Gastrocnemius medialis (tissue), 4 donors: ENCODE data around the gene KCNK15. TPM values are rescaled to one million over a fixed set of nuclear protein-coding genes. Genes with fewer than 3 reads are reported as not detected.

Source experiments
- ATAC-seq, 2 donors: fragments of 150-250 bp; one replicate each; pipeline ENCODE4 v1.9.1; 2016
- DNase-seq, 2 donors: peaks; one replicate each; pipeline ENCODE4 v3.0.0-alpha.2; 2019
- H3K27ac ChIP-seq, 4 donors: fragments of 200-600 bp; sonication (generic); 1 replicate in 1 of 4; 2 replicates in 3 of 4; pipeline ENCODE4 v1.5.1; 2016 to 2018; ENCODE audit warnings: mild to moderate bottlenecking in 2 of 4, moderate library complexity in 1 of 4
- H3K27me3 ChIP-seq, 3 donors: fragments of 200-600 bp; sonication (generic) in 2 of 3; 1 replicate in 1 of 3; 2 replicates in 2 of 3; pipeline versions ENCODE4 v1.5.1 to v1.6.0; 2016 to 2019; ENCODE audit warnings: mild to moderate bottlenecking in 1 of 3, moderate library complexity in 1 of 3
- H3K36me3 ChIP-seq, 2 donors: fragments of 200-600 bp; sonication (generic) in 1 of 2; one replicate each; pipeline ENCODE4 v1.5.1; 2017 to 2018
- H3K4me1 ChIP-seq, 2 donors: fragments of 200-600 bp; sonication (generic) in 1 of 2; one replicate each; pipeline ENCODE4 v1.5.1; 2016 to 2017; ENCODE audit warnings: mild to moderate bottlenecking in 2 of 2
- H3K4me3 ChIP-seq, 4 donors: fragments of 200-600 bp; sonication (generic) in 3 of 4; 1 replicate in 1 of 4; 2 replicates in 3 of 4; pipeline ENCODE4 v1.5.1; 2016 to 2019; ENCODE audit warnings: mild to moderate bottlenecking in 2 of 4
- H3K9me3 ChIP-seq, 3 donors: fragments of 200-600 bp; sonication (generic) in 2 of 3; 1 replicate in 1 of 3; 2 replicates in 2 of 3; pipeline ENCODE4 v1.5.1; 2016 to 2019
- POLR2A ChIP-seq, 2 donors: fragments of 450-650 bp; IDR thresholded peaks; one replicate each; pipeline ENCODE4 v1.6.1; 2017; ENCODE audit warnings: antibody characterized with exemption in 2 of 2, mild to moderate bottlenecking in 2 of 2, moderate library complexity in 2 of 2
- in situ Hi-C, 4 donors: fragments of 200-750 bp; cut with MboI; loops; one replicate each; pipeline versions ENCODE4 v1.15.0 to v1.8.0; 2017; ENCODE audit warnings: low sequenced_read_pairs in 4 of 4
- intact Hi-C: fragments of 100-400 bp; cut with DNase I; formaldehyde crosslinking; loops from one replicate; pipeline ENCODE4 v1.15.1; 2023; ENCODE audit warnings: low total_unique reads
- total RNA-seq, 4 donors: library from RNA; depleted of rRNA; stranded (reverse); fragments of >200 nt; gene quantifications; one replicate each; pipeline versions ENCODE4 v1.1.0 to v1.2.3, GENCODE V29; 2016
- TF ChIP-seq, protein P1 (sequence below), 5 experiments: fragments of 450-650 bp in 3 of 5; fragments of 200-600 bp in 2 of 5; sonication (generic) in 2 of 5; IDR thresholded peaks in 4 of 5; conservative IDR thresholded peaks in 1 of 5; 1 replicate in 4 of 5; 2 replicates in 1 of 5; pipeline ENCODE4 v1.5.1; 2016 to 2019; ENCODE audit warnings: antibody characterized with exemption in 5 of 5, mild to moderate bottlenecking in 3 of 5, moderate library complexity in 3 of 5

The KCNK15 gene
- total RNA-seq, 4 donors from 2014 or later: 0.20 TPM; not detected in 3

- TF ChIP-seq POLR2A (IDR thresholded peaks at IDR 0.05): no peak
- TF ChIP-seq, protein P1, sequence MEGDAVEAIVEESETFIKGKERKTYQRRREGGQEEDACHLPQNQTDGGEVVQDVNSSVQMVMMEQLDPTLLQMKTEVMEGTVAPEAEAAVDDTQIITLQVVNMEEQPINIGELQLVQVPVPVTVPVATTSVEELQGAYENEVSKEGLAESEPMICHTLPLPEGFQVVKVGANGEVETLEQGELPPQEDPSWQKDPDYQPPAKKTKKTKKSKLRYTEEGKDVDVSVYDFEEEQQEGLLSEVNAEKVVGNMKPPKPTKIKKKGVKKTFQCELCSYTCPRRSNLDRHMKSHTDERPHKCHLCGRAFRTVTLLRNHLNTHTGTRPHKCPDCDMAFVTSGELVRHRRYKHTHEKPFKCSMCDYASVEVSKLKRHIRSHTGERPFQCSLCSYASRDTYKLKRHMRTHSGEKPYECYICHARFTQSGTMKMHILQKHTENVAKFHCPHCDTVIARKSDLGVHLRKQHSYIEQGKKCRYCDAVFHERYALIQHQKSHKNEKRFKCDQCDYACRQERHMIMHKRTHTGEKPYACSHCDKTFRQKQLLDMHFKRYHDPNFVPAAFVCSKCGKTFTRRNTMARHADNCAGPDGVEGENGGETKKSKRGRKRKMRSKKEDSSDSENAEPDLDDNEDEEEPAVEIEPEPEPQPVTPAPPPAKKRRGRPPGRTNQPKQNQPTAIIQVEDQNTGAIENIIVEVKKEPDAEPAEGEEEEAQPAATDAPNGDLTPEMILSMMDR (IDR thresholded peaks at IDR 0.05 in 4 of 5, conservative IDR thresholded peaks at IDR 0.05 in 1 of 5): peak; percentile 94 to 98 (median 96)
- intact Hi-C loops: loop anchor here (1.0 to 10.0 kb wide), 2 partner anchors 48 to 419 kb away; partner anchors contain the start of gene FITM2
- H3K27ac ChIP-seq: no peak overlapping the region
- H3K4me3 ChIP-seq: no peak overlapping the region
- H3K27me3 ChIP-seq: no peaks in the 10 kb centered on the region
- no peaks in the 10 kb centered on the region for H3K9me3 ChIP-seq
- in situ Hi-C loops: loop anchor here (5.0 to 25.0 kb wide), 4 partner anchors 46 to 521 kb away; partner anchors contain the start of gene OSER1 (in 2 of the 4)
- DNase-seq (peak; percentile 53 to 70), ATAC-seq (peak; percentile 37 to 45)
- H3K4me1 ChIP-seq: peaks cover 30 to 36% of the 10 kb centered on the region in 2 donors
- H3K36me3 ChIP-seq: no peaks in the 10 kb centered on the region
Observed at GRCh38 chr20:44733341-44734069, 12.2 kb upstream of the KCNK15 start.

- no peak overlapping the region for H3K27ac ChIP-seq
- ATAC-seq: no peak
- intact Hi-C loops (loop anchor here (5.0 to 10.0 kb wide), 4 partner anchors 232 to 523 kb away; partner anchors contain the start of genes FITM2, OSER1 and STK4), in situ Hi-C loops (loop anchor here (5.0 to 25.0 kb wide), 4 partner anchors 48 to 523 kb away; partner anchors contain the start of gene OSER1 (in 2 of the 4))
- no peak for TF ChIP-seq POLR2A (IDR thresholded peaks at IDR 0.05)
- TF ChIP-seq, protein P1 (IDR thresholded peaks at IDR 0.05 in 4 of 5, conservative IDR thresholded peaks at IDR 0.05 in 1 of 5): no peak
- no peak for DNase-seq
- H3K4me3 ChIP-seq: no peak overlapping the region
- H3K9me3 ChIP-seq: no peaks in the 10 kb centered on the region
- peaks cover 29 to 31% of the 10 kb centered on the region in 2 donors for H3K4me1 ChIP-seq
- H3K36me3 ChIP-seq: no peaks in the 10 kb centered on the region
- H3K27me3 ChIP-seq: no peaks in the 10 kb centered on the region
Observed at GRCh38 chr20:44734938-44735337, 10.7 kb upstream of the KCNK15 start.

DNA sequence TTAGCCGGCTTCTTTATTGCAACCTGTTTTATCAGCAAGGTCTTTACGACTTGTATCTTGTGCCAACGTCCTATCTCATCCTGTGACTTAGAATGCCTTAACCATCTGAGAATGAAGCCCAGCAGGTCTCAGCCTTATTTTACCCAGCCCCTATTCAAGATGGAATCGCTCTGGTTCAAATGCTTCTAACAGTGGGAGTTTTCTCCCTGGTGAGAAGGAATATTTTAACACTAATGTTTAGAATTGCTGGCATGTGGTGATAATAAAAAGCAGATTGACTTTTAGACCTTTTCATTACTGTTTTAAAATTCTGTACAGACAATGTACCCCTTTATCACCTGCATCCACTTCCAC is 9.9 kb upstream of the KCNK15 start:
- Histone ChIP-seq H3K4me3 (peak overlapping the region in 1 of 4 donors; percentile 15), H3K27me3 (no peaks in the 10 kb centered on the region), H3K4me1 (peaks cover 29 to 30% of the 10 kb centered on the region in 2 donors), H3K36me3 (no peaks in the 10 kb centered on the region), H3K27ac (peak overlapping the region in 1 of 4 donors; percentile 28), H3K9me3 (no peaks in the 10 kb centered on the region)
- no peak for ATAC-seq
- in situ Hi-C loops (loop anchor here (10.0 to 25.0 kb wide), 3 partner anchors 198 to 523 kb away; partner anchors contain the start of gene OSER1 (in 2 of the 4)), intact Hi-C loops (loop anchor here (5.0 to 10.0 kb wide), 4 partner anchors 232 to 523 kb away; partner anchors contain the start of genes FITM2, OSER1 and STK4)
- no peak for DNase-seq
- TF ChIP-seq, protein P1 (IDR thresholded peaks at IDR 0.05 in 4 of 5, conservative IDR thresholded peaks at IDR 0.05 in 1 of 5): no peak
- TF ChIP-seq POLR2A (IDR thresholded peaks at IDR 0.05): no peak

GRCh38 chr20:44736170-44737021 is 9.3 kb upstream of the KCNK15 start:
- in situ Hi-C loops: loop anchor here (10.0 to 25.0 kb wide), 3 partner anchors 199 to 524 kb away; partner anchors contain the start of gene OSER1 (in 2 of the 4)
- H3K4me1 ChIP-seq: peaks cover 23 to 24% of the 10 kb centered on the region in 2 donors
- peak; percentile 56 to 71 for DNase-seq
- intact Hi-C loops: loop anchor here (5.0 to 10.0 kb wide), 4 partner anchors 231 to 524 kb away; partner anchors contain the start of genes FITM2, OSER1 and STK4
- no peaks in the 10 kb centered on the region for H3K27me3 ChIP-seq
- ATAC-seq: peak; percentile 48 to 60
- H3K9me3 ChIP-seq: no peaks in the 10 kb centered on the region
- H3K27ac ChIP-seq: peak overlapping the region in 1 of 4 donors; percentile 28
- H3K4me3 ChIP-seq: peak overlapping the region in 1 of 4 donors; percentile 15
- no peaks in the 10 kb centered on the region for H3K36me3 ChIP-seq
- TF ChIP-seq POLR2A (IDR thresholded peaks at IDR 0.05): no peak
- TF ChIP-seq, protein P1 (IDR thresholded peaks at IDR 0.05 in 4 of 5, conservative IDR thresholded peaks at IDR 0.05 in 1 of 5): no peak
